Fibroblast of the aortic adventitia (primary cell): ENCODE measurements around the gene TMEM151B. TPM values are rescaled to one million over a fixed set of nuclear protein-coding genes. Genes with fewer than 3 reads are reported as not detected.
A peak's percentile ranks its signal among the peaks of the same experiment; 100 is the strongest.

Experiments used
- DNase-seq: peaks from one replicate; pipeline ENCODE4 v3.0.0-alpha.2; 2010; ENCODE audit warnings: low read depth
- H3K4me3 ChIP-seq: 2 replicates; pipeline ENCODE4 v1.5.1; 2011; ENCODE audit warnings: low read depth, mild to moderate bottlenecking, control low read depth, low read length, moderate library complexity
- total RNA-seq: library from RNA; depleted of rRNA; stranded (reverse); fragments of >200 nt; gene quantifications from 2 replicates; pipeline ENCODE4 v1.2.3, GENCODE V29; 2012; ENCODE audit warnings: low replicate concordance
- TF ChIP-seq, protein P1 (sequence below): IDR thresholded peaks from 2 replicates; pipeline ENCODE4 v1.5.1; 2011; ENCODE audit warnings: mild to moderate bottlenecking, low read length, control low read depth, inconsistent platforms; ENCODE audit not compliant: insufficient read depth

Gene TMEM151B
- total RNA-seq, 1 donor = not detected

DNA sequence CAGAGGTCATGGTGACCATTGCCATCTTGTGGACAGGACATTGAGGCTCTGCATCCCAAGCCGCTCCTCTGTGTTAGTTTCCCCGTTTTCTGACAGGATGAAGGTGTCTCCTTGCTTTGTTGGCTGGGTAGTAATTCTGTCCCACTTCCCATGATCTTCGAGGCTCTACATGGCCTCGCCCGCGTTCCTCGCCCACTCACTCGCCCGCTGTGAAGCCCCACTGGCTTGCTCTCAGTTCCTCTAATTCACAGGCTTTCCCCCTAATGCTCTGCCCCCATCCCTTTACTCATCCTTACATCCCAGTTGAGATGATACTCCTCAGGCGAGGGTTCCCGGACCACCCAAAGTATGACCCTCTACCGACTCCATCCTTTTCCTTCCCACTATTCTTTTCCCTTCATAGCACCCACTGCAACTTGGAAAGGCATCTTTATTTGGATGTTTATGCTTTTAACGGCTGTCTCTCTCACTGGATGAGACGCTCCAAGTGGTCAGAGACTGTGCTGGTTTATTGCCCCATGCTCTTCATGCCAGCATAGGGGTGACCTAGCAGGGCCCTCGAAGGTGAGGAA lies 12.4 kb upstream of the TMEM151B start:
- TF ChIP-seq, protein P1, sequence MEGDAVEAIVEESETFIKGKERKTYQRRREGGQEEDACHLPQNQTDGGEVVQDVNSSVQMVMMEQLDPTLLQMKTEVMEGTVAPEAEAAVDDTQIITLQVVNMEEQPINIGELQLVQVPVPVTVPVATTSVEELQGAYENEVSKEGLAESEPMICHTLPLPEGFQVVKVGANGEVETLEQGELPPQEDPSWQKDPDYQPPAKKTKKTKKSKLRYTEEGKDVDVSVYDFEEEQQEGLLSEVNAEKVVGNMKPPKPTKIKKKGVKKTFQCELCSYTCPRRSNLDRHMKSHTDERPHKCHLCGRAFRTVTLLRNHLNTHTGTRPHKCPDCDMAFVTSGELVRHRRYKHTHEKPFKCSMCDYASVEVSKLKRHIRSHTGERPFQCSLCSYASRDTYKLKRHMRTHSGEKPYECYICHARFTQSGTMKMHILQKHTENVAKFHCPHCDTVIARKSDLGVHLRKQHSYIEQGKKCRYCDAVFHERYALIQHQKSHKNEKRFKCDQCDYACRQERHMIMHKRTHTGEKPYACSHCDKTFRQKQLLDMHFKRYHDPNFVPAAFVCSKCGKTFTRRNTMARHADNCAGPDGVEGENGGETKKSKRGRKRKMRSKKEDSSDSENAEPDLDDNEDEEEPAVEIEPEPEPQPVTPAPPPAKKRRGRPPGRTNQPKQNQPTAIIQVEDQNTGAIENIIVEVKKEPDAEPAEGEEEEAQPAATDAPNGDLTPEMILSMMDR = no peak
- H3K4me3 ChIP-seq = peak overlapping the region; percentile 64
- DNase-seq = no peak

GRCh38 chr6:44258325-44258863 lies 11.9 kb upstream of the TMEM151B start:
- TF ChIP-seq, protein P1 = no peak
- DNase-seq = no peak
- no peak overlapping the region for H3K4me3 ChIP-seq

GRCh38 chr6:44258921-44259320 lies 11.3 kb upstream of the TMEM151B start:
- H3K4me3 ChIP-seq = no peak overlapping the region
- no peak for DNase-seq
- TF ChIP-seq, protein P1 = no peak

DNA sequence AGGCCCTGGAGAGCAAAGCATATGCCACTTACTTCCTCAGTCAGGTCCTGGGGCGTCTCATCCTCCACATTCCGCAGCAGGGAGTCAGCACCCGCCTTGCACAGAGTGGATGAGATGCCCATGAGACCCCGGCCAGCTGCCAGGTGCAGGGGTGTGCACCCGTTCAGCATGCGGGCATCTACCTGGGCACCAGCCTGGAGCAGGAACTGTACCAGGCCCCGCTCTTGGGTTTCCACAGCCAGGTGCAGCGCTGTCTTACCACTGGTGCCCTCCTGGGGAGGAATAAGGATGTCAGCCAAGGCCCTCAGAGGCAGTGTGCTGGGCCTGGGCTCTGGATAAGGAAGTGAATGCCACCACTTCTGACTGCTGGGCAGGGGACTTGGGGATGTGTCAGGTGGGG lies 10.2 kb upstream of the TMEM151B start:
- TF ChIP-seq, protein P1 = no peak
- H3K4me3 ChIP-seq = no peak overlapping the region

DNA sequence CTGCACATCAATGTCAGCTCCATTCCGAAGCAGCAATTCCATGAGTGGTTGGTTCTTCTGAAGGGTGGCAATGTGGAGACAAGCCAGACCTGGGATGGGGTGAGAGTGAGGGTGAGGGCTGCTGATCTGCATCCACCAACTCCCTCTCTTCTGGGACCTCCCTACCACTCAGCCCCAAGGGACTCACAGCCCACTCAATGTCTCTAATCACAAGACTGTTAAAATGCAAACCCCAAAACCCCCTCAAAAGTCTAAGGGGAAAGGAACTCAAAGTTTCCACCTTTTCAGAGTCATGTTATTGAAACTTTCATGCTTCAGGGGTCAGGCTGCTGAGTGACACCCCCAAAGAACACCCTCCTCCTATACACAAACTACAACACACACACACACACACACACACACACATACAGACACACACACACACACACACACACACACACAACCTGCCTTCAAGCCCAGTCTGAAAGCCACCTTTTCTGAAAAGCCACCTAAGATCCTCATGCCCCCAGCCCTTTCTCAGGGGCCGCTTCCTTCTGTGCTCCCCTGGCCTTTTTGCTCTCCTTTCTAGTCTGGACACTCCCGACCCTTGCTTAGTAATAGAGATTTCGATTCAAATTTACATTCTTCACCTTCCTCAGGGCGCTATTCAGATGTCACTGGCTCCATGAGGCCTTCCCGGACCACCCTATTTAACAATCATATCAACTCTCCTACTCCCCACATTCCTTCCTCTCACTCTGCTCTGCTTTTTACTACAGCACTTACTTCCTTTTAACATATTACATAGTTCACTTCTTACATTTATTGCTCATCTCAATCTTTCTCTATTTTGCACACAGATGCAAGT lies 9.6 kb upstream of the TMEM151B start:
- no peak for DNase-seq
- H3K4me3 ChIP-seq = no peak overlapping the region
- TF ChIP-seq, protein P1 = no peak

More for the DNA sequence above, 10.2 kb upstream of the TMEM151B start:
- DNase-seq = no peak

- no peak for DNase-seq
- no peak overlapping the region for H3K4me3 ChIP-seq
- TF ChIP-seq, protein P1 = no peak
Observed at GRCh38 chr6:44261581-44261980, 8.7 kb upstream of the TMEM151B start.
